GM21786 (cell line): ENCODE results near the gene COG4.

Experiments used
- ATAC-seq: cut with Tn5 transposase; IDR thresholded peaks from one replicate; pipeline ENCODE4 v1.9.1; 2021; ENCODE audit not compliant: unreplicated experiment

Gene COG4

GRCh38 chr16:70434484-70435260 is 88.7 kb downstream of the COG4 start:
- no peak for ATAC-seq

- no peak for ATAC-seq
These were observed 89.8 kb downstream of the COG4 start for GRCh38 chr16:70433458-70434103.

- ATAC-seq, result no peak
These were observed 90.5 kb downstream of the COG4 start for GRCh38 chr16:70432723-70433457.

- ATAC-seq, result no peak
These were observed 91.0 kb downstream of the COG4 start for GRCh38 chr16:70432356-70432722.

- peak; percentile 39 for ATAC-seq
These were observed 92.5 kb downstream of the COG4 start for GRCh38 chr16:70430667-70431536.
